ENCODE data around the gene APOB. TPM values are rescaled to one million over a fixed set of nuclear protein-coding genes. Genes with fewer than 3 reads are reported as not detected.

Gene APOB
- total RNA-seq, 2 experiments from 2014 or later: not detected

DNA sequence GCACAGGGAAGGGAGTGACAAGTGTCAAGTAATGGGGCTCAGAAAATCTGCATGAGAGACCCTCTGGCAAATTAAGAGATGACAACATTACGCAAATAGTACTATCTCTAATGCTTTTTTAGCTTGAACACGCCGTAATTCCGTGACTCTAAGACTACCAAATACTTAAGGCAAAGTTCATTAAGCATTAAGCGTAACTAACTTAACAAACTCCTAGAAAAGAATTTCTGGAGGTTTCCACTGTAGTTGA, 1.2 kb downstream of the APOB start:
- no peaks in the 10 kb centered on the region for H3K9me3 Mint-ChIP-seq
- TF ChIP-seq, protein P1, sequence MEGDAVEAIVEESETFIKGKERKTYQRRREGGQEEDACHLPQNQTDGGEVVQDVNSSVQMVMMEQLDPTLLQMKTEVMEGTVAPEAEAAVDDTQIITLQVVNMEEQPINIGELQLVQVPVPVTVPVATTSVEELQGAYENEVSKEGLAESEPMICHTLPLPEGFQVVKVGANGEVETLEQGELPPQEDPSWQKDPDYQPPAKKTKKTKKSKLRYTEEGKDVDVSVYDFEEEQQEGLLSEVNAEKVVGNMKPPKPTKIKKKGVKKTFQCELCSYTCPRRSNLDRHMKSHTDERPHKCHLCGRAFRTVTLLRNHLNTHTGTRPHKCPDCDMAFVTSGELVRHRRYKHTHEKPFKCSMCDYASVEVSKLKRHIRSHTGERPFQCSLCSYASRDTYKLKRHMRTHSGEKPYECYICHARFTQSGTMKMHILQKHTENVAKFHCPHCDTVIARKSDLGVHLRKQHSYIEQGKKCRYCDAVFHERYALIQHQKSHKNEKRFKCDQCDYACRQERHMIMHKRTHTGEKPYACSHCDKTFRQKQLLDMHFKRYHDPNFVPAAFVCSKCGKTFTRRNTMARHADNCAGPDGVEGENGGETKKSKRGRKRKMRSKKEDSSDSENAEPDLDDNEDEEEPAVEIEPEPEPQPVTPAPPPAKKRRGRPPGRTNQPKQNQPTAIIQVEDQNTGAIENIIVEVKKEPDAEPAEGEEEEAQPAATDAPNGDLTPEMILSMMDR (IDR thresholded peaks at IDR 0.05): no peak
- no peaks in the 10 kb centered on the region for H3K36me3 Mint-ChIP-seq (ENCODE audit: low read depth)
- no peak overlapping the region for H3K4me3 Mint-ChIP-seq
- H3K27me3 Mint-ChIP-seq: peaks cover 14% of the 10 kb centered on the region
- DNase-seq (no peak), ATAC-seq (no peak)
- ChIA-PET POLR2A (no interaction called here), CTCF (interaction anchor here (0.8 to 2.3 kb wide), 13 partner anchors 10 to 381 kb away, joined by 3 to 16 read pairs (median 4); no protein-coding TSS in a partner anchor)
- peaks cover 3% of the 10 kb centered on the region for H3K4me1 Mint-ChIP-seq (ENCODE audit: low read depth)
- intact Hi-C loops (cut with micrococcal nuclease): loop anchor here (2.0 kb wide), 1 partner anchor 78 kb away; no protein-coding TSS in a partner anchor
- H3K27ac Mint-ChIP-seq: no peak overlapping the region

DNA sequence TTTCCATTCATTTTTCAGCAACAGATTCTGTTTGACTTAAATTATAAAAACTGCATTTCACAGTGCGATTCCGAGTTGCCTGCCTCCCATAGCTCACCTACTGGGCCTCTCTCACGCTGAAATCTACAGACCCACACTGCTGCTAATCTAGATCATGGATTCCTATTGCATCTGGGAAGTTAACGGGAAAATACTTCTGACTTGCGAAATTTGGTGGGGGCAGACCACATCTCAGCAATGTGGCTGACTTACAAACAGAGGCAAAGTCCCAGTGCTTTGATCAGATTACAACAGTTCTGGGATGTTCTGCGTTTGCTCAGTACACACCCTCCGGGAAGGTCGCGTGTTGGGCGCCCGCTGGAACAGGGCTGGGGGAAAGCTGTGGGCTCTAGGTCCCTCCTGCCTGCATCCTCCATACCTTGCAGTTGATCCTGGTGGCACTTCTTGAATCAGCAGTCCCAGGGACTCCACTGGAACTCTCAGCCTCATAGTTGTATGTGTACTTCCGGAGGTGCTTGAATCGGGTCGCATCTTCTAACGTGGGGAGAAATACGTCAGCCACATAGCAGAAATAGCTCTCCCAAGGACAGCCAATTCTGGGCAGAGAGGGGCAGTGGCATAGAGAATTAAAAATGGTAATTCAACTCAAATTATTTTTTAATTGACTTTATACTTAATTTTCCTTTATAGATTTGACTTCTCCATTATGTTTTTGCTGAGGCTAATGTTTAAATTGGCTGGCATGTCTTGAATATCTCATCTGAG, 1.7 kb downstream of the APOB start:
- Mint-ChIP-seq H3K36me3 (ENCODE audit: low read depth) (no peaks in the 10 kb centered on the region), H3K27ac (no peak overlapping the region), H3K4me3 (no peak overlapping the region), H3K9me3 (no peaks in the 10 kb centered on the region), H3K4me1 (ENCODE audit: low read depth) (peaks cover 3% of the 10 kb centered on the region), H3K27me3 (peaks cover 14% of the 10 kb centered on the region)
- CTCF ChIA-PET: interaction anchor here (0.8 to 2.3 kb wide), 13 partner anchors 9 to 381 kb away, joined by 3 to 16 read pairs (median 4); no protein-coding TSS in a partner anchor
- DNase-seq (no peak), ATAC-seq (no peak)
- intact Hi-C loops (cut with micrococcal nuclease): loop anchor here (2.0 kb wide), 2 partner anchors 79 to 275 kb away; no protein-coding TSS in a partner anchor
- POLR2A ChIA-PET: no interaction called here
- TF ChIP-seq, protein P1 (IDR thresholded peaks at IDR 0.05): no peak

DNA sequence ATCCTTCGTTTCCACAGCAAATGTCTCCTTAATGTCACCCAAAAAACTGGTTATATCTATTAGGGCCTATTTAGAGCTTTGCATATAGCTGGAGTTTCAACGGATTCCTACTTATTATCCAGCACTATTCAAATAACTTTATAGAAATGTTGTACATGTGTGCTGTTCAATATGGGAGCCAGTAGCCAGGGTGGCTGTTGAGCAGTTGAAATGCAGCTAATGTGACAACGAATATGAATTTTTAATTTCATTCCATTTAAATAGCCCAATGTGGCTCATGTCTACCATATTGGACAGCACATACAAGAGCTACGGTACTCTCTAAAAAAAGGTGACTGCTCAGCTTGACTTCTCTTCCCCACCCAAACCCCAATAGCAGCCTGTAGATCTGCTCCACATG, 2.4 kb downstream of the APOB start:
- no peak for DNase-seq
- ATAC-seq: no peak
- Mint-ChIP-seq H3K4me3 (no peak overlapping the region), H3K9me3 (no peaks in the 10 kb centered on the region), H3K4me1 (ENCODE audit: low read depth) (peaks cover 3% of the 10 kb centered on the region), H3K27me3 (peaks cover 16% of the 10 kb centered on the region), H3K36me3 (ENCODE audit: low read depth) (no peaks in the 10 kb centered on the region), H3K27ac (no peak overlapping the region)
- POLR2A ChIA-PET: no interaction called here
- intact Hi-C loops (cut with micrococcal nuclease): loop anchor here (2.0 kb wide), 1 partner anchor 275 kb away; no protein-coding TSS in a partner anchor
- CTCF ChIA-PET: interaction anchor here (1.0 to 2.3 kb wide), 2 partner anchors 8 to 276 kb away, joined by 3 to 16 read pairs; no protein-coding TSS in a partner anchor
- TF ChIP-seq, protein P1 (IDR thresholded peaks at IDR 0.05): no peak

DNA sequence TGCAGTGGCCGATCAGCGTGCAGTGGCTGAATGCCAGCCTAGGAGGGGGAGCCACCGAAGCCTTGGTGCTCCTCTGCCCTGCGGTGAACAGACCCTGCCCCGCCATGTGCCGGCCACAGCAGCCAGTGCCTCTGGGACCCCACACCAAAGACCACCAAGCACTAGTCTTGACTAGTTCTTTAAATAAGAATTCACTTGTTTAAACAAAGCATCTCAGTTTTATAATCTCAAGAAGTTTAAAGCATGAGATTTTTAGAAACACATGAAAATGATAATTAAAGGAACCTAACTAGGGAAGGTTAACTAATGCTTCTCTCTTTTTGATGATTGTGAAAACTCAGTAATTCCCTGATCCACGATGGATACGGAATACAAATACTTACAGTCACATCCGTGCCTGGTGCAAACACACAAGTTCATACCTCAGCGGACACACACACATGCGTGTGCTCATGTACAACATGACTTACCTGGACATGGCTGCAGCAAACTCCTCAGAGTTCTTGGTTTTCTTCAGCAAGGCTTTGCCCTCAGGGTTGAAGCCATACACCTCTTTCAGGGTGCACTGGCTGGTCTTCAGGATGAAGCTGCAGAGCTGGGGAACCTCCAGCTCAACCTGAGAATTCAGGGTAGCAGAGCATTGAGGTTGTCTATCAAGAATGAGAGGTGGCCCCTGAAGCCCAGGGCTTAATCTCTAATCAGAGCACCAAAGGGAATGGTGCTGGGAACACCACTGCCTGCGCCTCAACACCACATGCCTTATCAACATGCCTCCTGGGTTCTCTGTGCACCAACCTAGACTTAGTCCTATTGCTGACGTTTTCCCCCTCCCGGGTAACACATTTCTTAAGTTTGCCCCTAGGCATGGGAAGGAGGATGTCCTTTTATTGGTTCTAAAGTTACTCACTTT, 3.1 kb downstream of the APOB start:
- H3K4me1 Mint-ChIP-seq (ENCODE audit: low read depth): peaks cover 3% of the 10 kb centered on the region
- ATAC-seq (no peak), DNase-seq (no peak)
- H3K36me3 Mint-ChIP-seq (ENCODE audit: low read depth): no peaks in the 10 kb centered on the region
- CTCF ChIA-PET: interaction anchor here (1.0 to 2.3 kb wide), 2 partner anchors 7 to 277 kb away, joined by 3 to 16 read pairs; no protein-coding TSS in a partner anchor
- no peak overlapping the region for H3K4me3 Mint-ChIP-seq
- TF ChIP-seq, protein P1 (IDR thresholded peaks at IDR 0.05): no peak
- H3K27me3 Mint-ChIP-seq: peaks cover 16% of the 10 kb centered on the region
- H3K27ac Mint-ChIP-seq: no peak overlapping the region
- POLR2A ChIA-PET: no interaction called here
- no peaks in the 10 kb centered on the region for H3K9me3 Mint-ChIP-seq
- intact Hi-C loops (cut with micrococcal nuclease): loop anchor here (2.0 kb wide), 1 partner anchor 276 kb away; no protein-coding TSS in a partner anchor
